HG03280 (cell line): ENCODE measurements around the gene TAF7.
"Not testable (repeated sequence)": the region's sequence is repeated elsewhere in the genome, so short reads cannot be mapped to it uniquely, and the experiment has no call there.

ENCODE experiments used
- ATAC-seq: cut with Tn5 transposase; IDR thresholded peaks from one replicate; pipeline ENCODE4 v1.9.1; 2021; ENCODE audit warnings: mild to moderate bottlenecking, moderate library complexity; ENCODE audit not compliant: unreplicated experiment

TAF7 gene, protein sequence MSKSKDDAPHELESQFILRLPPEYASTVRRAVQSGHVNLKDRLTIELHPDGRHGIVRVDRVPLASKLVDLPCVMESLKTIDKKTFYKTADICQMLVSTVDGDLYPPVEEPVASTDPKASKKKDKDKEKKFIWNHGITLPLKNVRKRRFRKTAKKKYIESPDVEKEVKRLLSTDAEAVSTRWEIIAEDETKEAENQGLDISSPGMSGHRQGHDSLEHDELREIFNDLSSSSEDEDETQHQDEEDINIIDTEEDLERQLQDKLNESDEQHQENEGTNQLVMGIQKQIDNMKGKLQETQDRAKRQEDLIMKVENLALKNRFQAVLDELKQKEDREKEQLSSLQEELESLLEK

DNA sequence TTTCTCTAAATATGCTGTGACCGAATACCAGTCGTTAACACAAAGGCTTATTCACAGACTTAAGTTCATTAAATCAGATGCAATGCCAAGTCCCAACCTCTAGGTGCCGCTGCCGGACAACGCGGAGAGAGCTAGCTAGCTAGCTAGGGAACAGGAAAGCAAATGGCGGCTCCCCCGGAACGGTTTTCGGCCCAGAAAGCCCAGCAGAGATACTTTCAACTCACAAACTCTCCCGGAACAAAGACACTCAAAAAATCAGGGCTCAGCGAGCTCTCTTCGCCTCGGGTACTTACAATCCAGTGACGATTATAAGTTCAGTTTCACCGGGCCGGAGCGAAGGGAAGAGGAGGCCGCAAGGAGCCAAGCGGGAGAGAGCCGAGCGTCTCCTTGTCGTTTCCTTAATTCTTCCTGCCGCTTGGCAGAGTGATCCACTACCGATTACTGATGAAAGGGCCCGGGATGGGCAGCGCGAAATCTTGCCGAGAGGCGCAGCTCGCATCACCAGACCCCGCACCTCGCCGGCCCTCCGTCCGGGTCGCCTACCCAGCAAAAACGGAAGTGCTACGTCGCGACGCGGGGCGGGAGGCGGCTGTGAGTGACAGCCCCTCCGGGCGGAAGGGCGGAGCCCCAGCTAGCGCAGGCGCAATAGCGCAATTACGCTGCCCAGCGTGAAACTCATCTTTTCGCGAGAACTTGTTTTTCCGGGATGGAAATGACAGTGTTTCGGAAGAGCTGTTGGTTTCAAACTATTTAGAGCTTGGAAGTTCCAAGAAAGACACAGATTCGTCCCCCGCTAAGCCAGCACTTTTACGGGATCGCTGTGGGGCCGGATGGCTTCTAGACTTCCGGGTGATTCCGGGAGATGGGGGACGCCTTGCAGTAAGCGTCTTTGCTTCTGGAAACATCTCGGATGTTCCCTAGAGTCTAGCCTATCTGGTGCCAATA lies at the start of gene TAF7:
Gene TAF7 (minus strand): TSS at position 560 of the 945 bp plus-strand sequence. CDS start 740 bp downstream, outside the sequence.
- ATAC-seq: peak; percentile 94

DNA sequence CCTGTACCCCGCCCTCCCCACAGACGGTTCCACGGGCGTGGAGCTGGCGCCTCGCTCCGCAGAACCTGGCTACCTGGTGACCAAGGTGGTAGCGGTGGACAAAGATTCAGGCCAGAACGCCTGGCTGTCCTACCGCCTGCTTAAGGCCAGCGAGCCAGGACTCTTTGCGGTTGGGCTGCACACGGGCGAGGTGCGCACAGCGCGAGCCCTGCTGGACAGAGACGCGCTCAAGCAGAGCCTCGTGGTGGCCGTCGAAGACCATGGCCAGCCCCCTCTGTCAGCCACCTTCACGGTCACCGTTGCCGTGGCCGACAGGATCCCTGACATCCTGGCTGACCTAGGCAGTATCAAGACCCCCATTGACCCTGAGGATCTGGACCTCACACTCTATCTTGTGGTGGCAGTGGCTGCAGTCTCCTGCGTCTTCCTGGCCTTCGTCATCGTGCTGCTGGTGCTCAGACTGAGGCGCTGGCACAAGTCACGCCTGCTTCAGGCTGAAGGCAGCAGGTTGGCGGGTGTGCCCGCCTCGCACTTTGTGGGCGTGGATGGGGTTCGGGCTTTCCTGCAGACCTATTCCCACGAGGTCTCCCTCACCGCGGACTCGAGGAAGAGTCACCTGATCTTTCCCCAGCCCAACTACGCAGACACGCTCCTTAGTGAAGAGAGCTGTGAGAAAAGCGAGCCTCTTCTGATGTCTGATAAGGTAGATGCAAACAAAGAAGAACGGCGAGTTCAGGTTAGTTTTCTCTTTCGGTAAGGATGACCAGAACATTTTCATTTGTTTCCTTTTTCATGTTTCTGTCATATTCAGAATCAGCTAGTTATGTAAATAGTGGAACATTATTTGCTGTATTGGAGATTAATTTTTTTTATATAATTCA lies 45.7 kb upstream of the TAF7 start:
- no peak for ATAC-seq

DNA sequence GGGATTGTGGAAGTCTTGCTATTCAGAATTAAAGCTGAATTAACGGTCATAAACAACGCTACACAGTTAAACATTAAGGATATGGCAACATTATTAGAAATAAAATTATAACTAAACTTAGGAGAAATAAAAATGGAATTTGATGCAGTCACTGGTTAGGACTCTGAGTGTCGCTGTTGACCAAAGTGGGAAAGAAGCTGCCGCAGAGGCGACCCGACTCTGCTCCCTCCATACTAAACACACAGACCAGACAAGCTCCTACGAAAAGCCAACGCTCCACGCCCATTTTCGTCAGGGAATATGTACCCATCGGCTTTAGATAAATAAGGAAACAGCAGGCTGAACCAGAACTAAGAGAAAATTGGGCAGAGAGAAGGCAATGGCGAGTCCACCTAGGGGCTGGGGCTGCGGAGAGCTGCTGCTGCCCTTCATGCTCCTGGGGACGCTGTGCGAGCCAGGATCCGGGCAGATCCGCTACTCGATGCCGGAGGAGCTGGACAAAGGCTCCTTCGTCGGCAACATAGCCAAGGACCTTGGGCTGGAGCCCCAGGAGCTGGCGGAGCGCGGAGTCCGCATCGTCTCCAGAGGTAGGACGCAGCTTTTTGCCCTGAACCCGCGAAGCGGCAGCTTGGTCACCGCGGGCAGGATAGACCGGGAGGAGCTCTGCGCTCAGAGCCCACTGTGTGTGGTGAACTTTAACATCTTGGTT lies 43.5 kb upstream of the TAF7 start, which contains the start of gene PCDHGA5:
Gene PCDHGA5 (plus strand): TSS at position 211 of the 709 bp plus-strand sequence. CDS start 169 bp downstream, at position 380.
- no peak for ATAC-seq

DNA sequence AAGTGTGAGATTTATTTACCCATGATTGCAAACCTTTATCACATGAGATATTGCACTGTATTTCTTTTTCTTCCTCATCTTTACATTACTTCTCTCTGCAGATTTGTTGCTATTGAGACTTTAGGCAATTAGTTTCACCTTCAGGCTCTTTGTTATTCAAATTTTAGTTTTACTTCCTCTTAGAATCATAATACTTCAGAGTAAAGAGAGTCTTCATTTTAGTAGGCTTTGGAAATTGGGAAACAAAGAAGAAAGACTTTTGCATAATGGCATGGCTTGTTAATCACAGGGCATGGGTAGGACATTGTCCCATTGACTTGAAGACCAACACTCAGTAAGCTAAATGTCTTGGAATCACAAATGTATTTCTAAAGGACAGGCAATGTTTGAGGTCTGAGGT lies 42.1 kb upstream of the TAF7 start:
- no peak for ATAC-seq

DNA sequence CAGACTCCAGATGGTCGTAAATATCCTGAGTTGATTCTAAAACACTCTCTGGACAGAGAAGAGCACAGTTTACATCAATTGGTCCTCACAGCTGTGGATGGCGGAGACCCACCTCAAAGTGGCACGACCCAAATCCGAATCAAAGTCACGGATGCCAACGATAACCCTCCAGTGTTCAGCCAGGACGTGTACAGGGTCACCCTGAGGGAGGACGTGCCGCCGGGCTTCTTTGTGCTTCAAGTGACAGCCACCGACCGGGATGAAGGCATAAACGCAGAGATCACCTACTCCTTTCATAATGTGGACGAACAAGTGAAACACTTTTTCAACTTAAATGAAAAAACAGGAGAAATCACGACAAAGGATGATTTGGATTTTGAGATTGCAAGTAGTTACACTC lies 40.1 kb upstream of the TAF7 start:
- no peak for ATAC-seq

DNA sequence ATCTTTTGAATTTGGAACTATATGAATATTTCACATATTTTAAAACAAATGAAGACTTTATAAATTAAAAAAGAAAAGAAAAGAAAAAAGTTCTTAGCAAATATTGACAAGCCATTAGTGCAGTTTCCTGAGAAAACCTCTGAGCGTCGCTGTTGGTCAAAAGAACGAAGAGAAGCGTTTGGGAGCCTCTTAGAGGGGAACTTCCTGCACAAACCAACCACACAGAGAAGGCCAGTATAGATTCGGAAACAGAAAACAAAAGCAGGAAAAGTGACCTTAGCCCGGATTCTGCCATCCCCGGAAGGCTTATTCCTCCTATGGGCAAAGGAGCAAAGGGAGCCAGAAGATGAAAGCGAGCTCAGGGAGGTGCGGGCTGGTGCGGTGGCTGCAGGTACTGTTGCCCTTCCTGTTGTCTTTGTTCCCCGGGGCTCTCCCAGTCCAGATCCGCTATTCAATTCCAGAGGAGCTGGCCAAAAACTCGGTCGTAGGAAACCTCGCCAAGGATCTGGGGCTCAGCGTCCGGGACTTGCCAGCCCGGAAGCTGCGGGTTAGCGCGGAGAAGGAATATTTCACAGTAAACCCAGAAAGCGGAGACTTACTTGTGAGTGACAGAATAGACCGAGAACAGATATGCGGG lies 39.3 kb upstream of the TAF7 start, which contains the start of gene PCDHGB2:
Gene PCDHGB2 (plus strand): TSS at position 205 of the 637 bp plus-strand sequence. CDS start 142 bp downstream, at position 347.
- peak; percentile 69 for ATAC-seq

DNA sequence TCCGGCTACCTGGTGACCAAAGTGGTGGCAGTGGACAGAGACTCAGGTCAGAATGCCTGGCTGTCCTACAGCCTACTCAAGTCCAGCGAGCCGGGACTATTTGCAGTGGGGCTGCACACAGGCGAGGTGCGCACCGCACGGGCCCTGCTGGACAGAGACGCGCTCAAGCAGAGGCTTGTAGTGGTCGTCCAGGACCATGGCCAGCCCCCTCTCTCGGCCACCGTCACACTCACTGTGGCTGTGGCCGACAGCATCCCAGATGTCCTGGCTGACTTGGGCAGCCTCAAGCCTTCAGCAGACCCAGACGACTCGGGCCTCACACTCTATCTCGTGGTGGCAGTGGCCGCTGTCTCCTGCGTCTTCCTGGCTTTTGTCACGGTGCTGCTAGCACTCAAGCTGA lies 36.4 kb upstream of the TAF7 start:
- ATAC-seq: no peak

DNA sequence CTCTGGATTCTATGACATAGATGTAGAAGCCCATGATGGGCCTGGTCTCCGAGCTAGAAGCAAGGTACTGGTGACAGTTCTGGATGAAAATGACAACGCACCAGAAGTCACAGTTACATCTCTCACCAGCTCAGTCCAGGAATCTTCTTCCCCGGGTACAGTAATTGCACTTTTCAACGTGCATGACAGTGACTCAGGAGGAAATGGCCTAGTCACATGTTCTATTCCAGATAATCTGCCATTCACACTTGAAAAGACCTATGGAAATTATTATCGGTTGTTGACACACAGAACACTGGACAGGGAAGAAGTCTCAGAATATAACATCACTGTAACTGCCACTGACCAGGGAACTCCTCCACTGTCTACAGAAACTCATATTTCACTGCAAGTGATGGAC lies 35.5 kb upstream of the TAF7 start:
- ATAC-seq: no peak

DNA sequence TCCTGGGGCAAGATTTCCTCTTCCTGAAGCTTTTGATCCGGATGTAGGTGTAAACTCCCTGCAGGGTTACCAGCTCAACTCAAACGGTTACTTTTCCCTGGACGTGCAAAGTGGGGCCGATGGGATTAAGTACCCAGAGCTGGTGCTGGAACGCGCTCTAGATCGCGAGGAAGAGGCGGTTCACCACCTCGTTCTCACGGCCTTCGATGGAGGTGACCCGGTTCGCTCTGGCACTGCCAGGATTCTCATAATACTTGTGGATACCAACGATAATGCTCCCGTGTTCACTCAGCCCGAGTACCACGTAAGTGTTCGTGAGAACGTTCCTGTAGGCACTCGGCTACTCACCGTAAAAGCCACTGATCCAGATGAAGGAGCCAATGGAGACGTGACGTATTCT lies 35.1 kb upstream of the TAF7 start:
- ATAC-seq: no peak

DNA sequence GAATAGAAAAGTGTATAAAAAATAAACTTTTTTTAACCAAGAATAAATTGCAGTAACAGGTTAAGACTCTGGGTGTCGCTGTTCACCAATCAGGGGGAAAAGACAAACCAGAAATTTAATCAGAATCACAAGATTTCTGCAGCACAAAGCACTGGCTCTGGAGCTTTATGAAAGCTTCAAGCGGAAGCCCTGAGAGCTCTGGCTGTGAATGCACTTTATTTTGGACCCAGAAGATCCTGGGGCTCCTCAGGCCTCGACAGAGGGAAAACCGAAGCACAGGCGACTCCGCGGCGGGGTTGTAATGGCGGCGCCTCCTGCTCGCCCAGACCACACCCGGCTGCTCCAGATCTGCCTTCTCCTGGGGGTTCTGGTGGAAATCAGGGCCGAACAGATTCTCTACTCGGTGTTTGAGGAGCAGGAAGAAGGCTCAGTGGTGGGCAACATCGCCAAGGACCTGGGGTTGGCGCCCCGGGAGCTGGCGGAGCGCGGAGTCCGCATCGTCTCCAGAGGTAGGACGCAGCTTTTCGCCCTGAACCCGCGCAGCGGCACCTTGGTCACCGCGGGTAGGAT lies 34.4 kb upstream of the TAF7 start, which contains the start of gene PCDHGA4:
Gene PCDHGA4 (plus strand): TSS at position 122 of the 570 bp plus-strand sequence. CDS start 87 bp downstream, at position 209.
- ATAC-seq: no peak

DNA sequence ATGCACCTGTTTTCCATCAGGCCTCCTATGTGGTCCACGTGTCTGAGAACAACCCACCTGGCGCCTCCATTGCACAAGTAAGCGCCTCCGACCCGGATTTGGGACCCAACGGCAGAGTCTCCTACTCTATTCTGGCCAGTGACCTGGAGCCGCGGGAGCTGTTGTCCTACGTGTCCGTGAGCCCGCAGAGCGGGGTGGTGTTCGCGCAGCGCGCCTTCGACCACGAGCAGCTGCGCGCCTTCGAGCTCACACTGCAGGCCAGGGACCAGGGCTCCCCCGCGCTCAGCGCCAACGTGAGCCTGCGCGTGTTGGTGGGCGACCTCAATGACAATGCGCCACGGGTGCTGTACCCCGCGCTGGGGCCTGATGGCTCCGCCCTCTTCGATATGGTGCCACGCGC lies 31.0 kb upstream of the TAF7 start:
- ATAC-seq: no peak

DNA sequence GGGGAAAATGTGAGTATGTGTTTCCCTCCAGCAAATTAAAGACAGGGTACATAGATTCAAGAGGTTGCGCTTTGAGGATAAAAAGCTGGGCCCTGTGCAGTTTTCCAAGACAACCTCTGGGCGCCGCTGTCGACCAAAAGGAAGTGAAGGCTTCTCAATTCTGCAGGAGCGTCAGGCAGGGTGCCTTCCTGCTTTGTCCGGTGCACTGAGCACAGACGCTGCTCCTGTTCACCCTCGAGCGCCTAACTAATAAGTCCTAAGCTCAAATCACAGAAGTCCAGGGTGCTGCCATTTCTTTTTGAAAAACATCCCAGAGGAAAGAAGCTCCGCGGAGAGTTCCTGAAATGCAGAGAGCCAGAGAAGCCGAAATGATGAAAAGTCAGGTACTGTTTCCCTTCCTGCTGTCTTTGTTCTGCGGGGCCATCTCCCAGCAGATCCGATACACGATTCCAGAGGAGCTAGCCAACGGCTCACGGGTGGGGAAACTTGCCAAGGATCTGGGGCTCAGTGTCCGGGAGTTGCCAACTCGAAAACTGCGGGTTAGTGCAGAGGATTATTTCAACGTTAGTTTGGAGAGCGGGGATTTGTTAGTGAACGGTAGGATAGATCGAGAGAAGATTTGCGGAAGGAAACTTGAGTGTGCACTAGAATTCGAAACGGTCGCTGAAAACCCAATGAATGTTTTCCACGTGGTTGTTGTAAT lies 29.5 kb upstream of the TAF7 start, which contains the start of gene PCDHGB1:
Gene PCDHGB1 (plus strand): TSS at position 183 of the 703 bp plus-strand sequence. CDS start 162 bp downstream, at position 345.
- ATAC-seq: peak; percentile 51

DNA sequence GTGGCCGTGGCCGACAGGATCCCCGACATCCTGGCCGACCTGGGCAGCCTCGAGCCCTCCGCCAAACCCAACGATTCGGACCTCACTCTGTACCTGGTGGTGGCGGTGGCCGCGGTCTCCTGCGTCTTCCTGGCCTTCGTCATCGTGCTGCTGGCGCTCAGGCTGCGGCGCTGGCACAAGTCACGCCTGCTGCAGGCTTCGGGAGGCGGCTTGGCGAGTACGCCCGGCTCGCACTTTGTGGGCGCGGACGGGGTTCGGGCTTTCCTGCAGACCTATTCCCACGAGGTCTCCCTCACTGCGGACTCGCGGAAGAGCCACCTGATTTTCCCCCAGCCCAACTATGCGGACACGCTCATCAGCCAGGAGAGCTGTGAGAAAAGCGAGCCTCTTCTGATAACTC lies 25.4 kb upstream of the TAF7 start:
- ATAC-seq: not testable (repeated sequence)

DNA sequence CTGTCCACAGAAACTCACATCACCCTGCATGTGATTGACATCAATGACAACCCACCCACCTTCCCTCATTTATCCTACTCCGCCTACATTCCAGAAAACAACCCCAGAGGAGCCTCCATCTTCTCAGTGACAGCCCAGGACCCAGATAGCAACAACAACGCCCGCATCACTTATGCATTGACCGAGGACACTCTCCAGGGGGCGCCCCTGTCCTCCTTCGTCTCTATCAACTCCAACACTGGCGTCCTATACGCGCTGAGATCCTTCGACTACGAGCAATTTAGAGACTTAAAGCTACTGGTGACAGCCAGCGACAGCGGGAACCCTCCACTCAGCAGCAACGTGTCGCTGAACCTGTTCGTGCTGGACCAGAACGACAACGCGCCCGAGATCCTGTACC lies 24.7 kb upstream of the TAF7 start:
- no peak for ATAC-seq

DNA sequence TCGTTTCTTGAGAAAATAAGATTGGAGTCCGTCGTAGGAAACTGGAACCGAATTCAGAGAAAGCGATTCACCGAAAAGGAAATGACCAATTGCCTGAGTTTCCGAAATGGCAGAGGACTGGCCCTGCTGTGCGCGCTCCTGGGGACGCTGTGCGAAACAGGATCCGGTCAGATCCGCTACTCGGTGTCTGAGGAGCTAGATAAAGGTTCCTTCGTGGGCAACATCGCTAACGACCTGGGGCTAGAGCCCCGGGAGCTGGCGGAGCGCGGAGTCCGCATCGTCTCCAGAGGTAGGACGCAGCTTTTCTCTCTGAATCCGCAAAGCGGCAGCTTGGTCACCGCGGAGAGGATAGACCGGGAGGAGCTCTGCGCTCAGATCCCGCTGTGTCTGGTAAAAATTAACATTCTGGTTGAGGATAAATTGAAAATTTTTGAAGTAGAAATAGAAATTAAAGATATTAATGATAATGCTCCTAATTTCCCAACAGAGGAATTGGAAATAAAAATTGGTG lies 23.4 kb upstream of the TAF7 start:
- ATAC-seq: no peak

DNA sequence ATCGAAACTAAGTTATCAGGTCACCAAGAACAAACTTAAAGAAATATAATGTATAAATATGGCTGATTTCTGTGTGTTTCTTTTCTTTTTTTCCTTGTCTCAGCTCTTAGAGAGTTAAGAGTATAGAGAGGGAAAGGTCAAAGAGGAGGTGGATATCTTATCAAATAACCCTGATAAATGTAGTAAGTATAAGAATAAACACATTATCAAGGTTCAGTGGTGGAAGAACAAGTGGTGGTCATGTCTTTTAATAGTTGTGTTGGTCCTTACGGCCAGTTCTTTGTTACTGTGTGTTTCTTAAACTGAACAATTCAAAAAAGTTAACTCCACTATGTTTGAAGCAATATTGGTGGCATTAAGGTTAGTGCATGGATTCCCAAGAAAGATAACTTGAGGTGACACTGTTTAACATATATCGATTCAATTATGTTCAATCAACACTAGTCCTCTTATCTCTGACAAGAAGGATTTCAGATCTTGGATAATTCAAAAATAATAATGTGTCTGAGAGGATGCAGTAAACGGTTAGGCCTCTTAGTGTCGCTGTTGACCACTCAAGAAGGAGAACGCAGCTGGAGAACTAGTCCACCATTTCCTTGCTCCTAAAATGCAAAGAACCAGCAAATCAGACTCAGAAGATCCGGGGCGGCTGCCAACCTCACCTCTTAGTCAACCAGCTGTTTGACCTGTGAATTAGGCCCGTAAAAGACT lies 22.8 kb upstream of the TAF7 start, which contains the start of gene PCDHGA3:
Gene PCDHGA3 (plus strand): TSS at position 588 of the 711 bp plus-strand sequence. CDS start 205 bp downstream, outside the sequence.
- no peak for ATAC-seq

DNA sequence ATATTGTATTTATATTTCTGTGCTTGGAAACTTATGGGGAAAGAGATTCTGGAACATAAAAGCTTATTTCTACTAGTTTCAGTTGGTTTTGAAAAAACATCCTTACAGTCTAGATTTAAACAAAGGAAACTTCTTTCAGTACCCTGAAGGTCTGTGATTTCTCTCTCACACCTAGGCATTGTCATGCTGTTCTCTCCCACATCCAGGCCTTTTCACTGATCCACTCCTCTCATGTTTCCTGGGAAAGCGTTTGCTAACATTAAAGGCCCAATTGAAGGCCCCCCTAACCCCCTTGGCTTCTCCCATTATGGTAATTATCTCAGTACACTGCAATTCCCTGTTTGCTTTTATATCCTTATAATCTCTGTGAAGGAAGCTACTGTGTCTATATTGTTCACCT lies 22.2 kb upstream of the TAF7 start:
- no peak for ATAC-seq
